H1 (cell line): ENCODE results near the gene ADCY5. TPM values are rescaled to one million over a fixed set of nuclear protein-coding genes. Genes with fewer than 3 reads are reported as not detected.

Experiments
- CTCF ChIA-PET: fragments of 300-600 bp; sonication (Branson Sonifier 250); formaldehyde crosslinking; loops from one replicate; lab custom pipeline; 2021; ENCODE audit not compliant: partially characterized antibody; lab: Charles Lee
- POLR2A ChIA-PET: fragments of 300-600 bp; sonication (Branson Sonifier 250); formaldehyde crosslinking; loops from one replicate; lab custom pipeline; 2021; ENCODE audit warnings: inconsistent platforms; ENCODE audit not compliant: partially characterized antibody; lab: Charles Lee
- DNase-seq, 2 experiments: peaks; one replicate each; pipeline versions ENCODE4 v3.0.0 to v3.0.0-alpha.2; 2010 to 2022; ENCODE audit warnings: low spot score in 2 of 2, low read depth in 1 of 2, mixed read lengths in 1 of 2
- FAIRE-seq: peaks from 2 replicates; lab custom pipeline; 2011; peaks lifted over from hg19 to GRCh38; lab: Jason Lieb, UNC
- H2AFZ ChIP-seq: 2 replicates; pipeline ENCODE4 v1.8.1; 2012; ENCODE audit warnings: low read length, inconsistent platforms
- H2AK5ac ChIP-seq: 2 replicates; pipeline ENCODE4 v1.6.1; 2013; ENCODE audit warnings: low read depth, low read length
- H2BK120ac ChIP-seq: replicated peaks from 2 replicates; pipeline ENCODE3; 2013; ENCODE audit warnings: low read depth, low read length, inconsistent platforms
- H2BK12ac ChIP-seq: 2 replicates; pipeline ENCODE4 v1.6.1; 2013; ENCODE audit warnings: low read depth, low read length
- H2BK15ac ChIP-seq: 2 replicates; pipeline ENCODE4 v1.6.1; 2013; ENCODE audit warnings: low read length
- H2BK20ac ChIP-seq: 2 replicates; pipeline ENCODE4 v1.6.1; 2013; ENCODE audit warnings: low read length
- H2BK5ac ChIP-seq: 2 replicates; pipeline ENCODE4 v1.6.1; 2013; ENCODE audit warnings: low read depth, low read length
- H3K14ac ChIP-seq: 2 replicates; pipeline ENCODE4 v1.6.1; 2013; ENCODE audit warnings: inconsistent platforms; ENCODE audit not compliant: insufficient read length
- H3K18ac ChIP-seq: 2 replicates; pipeline ENCODE4 v1.6.1; 2013; ENCODE audit warnings: low read length; ENCODE audit errors: extremely low read depth
- H3K23ac ChIP-seq: 2 replicates; pipeline ENCODE4 v1.6.1; 2013; ENCODE audit warnings: inconsistent platforms; ENCODE audit not compliant: insufficient read length
- H3K23me2 ChIP-seq: 2 replicates; pipeline ENCODE4 v1.6.1; 2013; ENCODE audit warnings: low read depth, low read length
- H3K27ac ChIP-seq: 2 replicates; pipeline ENCODE4 v1.6.1; 2011; ENCODE audit warnings: low read depth, low read length, inconsistent platforms
- H3K27me3 ChIP-seq, 4 experiments: replicated peaks in 1 of 4; 1 replicate in 1 of 4; 2 replicates in 3 of 4; pipeline versions ENCODE4 v1.6.1 to v1.8.1; 2011 to 2013; ENCODE audit warnings: low read length in 3 of 4, mild to moderate bottlenecking in 3 of 4, inconsistent platforms in 2 of 4, mixed read lengths in 2 of 4, moderate library complexity in 1 of 4; ENCODE audit not compliant: control insufficient read depth in 3 of 4, insufficient read depth in 3 of 4; ENCODE audit errors: extremely low read depth in 1 of 4
- H3K36me3 ChIP-seq, 4 experiments: 2 replicates each; pipeline versions ENCODE4 v1.6.1 to v1.8.1; 2011 to 2013; ENCODE audit warnings: mild to moderate bottlenecking in 4 of 4, low read length in 3 of 4, moderate library complexity in 2 of 4, control low read depth in 1 of 4, inconsistent platforms in 1 of 4; ENCODE audit not compliant: insufficient read depth in 4 of 4, control insufficient read depth in 2 of 4
- H3K4ac ChIP-seq: replicated peaks from 2 replicates; pipeline ENCODE3; 2013; ENCODE audit warnings: low read length, low read depth, mixed read lengths, inconsistent platforms; ENCODE audit not compliant: insufficient read length
- H3K4me1 ChIP-seq, 4 experiments: replicated peaks in 1 of 4; 1 replicate in 1 of 4; 2 replicates in 3 of 4; pipeline versions ENCODE4 v1.6.1 to v1.8.1; 2011 to 2013; ENCODE audit warnings: low read length in 3 of 4, inconsistent platforms in 2 of 4, mixed read lengths in 1 of 4; ENCODE audit not compliant: insufficient read depth in 4 of 4, control insufficient read depth in 3 of 4
- H3K4me2 ChIP-seq, 2 experiments: 2 replicates each; pipeline versions ENCODE4 v1.6.1 to v1.8.1; 2011 to 2013; ENCODE audit warnings: low read depth in 2 of 2, low read length in 2 of 2, control low read depth in 1 of 2, inconsistent platforms in 1 of 2, mild to moderate bottlenecking in 1 of 2; ENCODE audit not compliant: insufficient read depth in 1 of 2
- H3K4me3 ChIP-seq, 4 experiments: fragments of 200-600, 300-600 bp in 1 of 4; sonication (generic), shearing (Covaris generic), sonication (Bioruptor Twin) in 1 of 4; 2 replicates each; pipeline versions ENCODE4 v1.5.1 to v1.8.1; 2011 to 2016; ENCODE audit warnings: low read length in 4 of 4, low read depth in 3 of 4, control low read depth in 2 of 4, inconsistent platforms in 2 of 4, mild to moderate bottlenecking in 2 of 4, mixed read lengths in 1 of 4, moderate library complexity in 1 of 4; ENCODE audit not compliant: insufficient read depth in 2 of 4; ENCODE audit errors: extremely low read depth in 1 of 4
- H3K56ac ChIP-seq: replicated peaks from 2 replicates; pipeline ENCODE3; 2013; ENCODE audit warnings: low read depth, mild to moderate bottlenecking, mixed read lengths, low read length, inconsistent platforms; ENCODE audit not compliant: insufficient read length
- H3K79me1 ChIP-seq: 2 replicates; pipeline ENCODE4 v1.6.1; 2013; ENCODE audit warnings: low read depth, low read length, control low read depth
- H3K79me2 ChIP-seq, 2 experiments: 2 replicates each; pipeline versions ENCODE4 v1.6.1 to v1.8.1; 2012 to 2013; ENCODE audit warnings: low read length in 2 of 2, mild to moderate bottlenecking in 2 of 2, inconsistent platforms in 1 of 2; ENCODE audit not compliant: insufficient read depth in 2 of 2, control insufficient read depth in 1 of 2
- H3K9ac ChIP-seq, 4 experiments: replicated peaks in 1 of 4; 1 replicate in 1 of 4; 2 replicates in 3 of 4; pipeline versions ENCODE4 v1.6.1 to v1.8.1; 2011 to 2013; ENCODE audit warnings: low read depth in 3 of 4, low read length in 3 of 4, control low read depth in 2 of 4, mild to moderate bottlenecking in 2 of 4, moderate library complexity in 2 of 4, inconsistent platforms in 1 of 4; ENCODE audit errors: extremely low read depth in 1 of 4
- H3K9me3 ChIP-seq, 2 experiments: 2 replicates each; pipeline versions ENCODE4 v1.6.1 to v1.8.1; 2012 to 2013; ENCODE audit warnings: mild to moderate bottlenecking in 2 of 2, moderate library complexity in 2 of 2, control low read depth in 1 of 2, inconsistent platforms in 1 of 2, low read depth in 1 of 2, low read length in 1 of 2, mixed read lengths in 1 of 2; ENCODE audit not compliant: insufficient read depth in 2 of 2
- H4K20me1 ChIP-seq, 2 experiments: replicated peaks in 1 of 2; 2 replicates each; pipeline versions ENCODE3 to v1.8.1; 2011 to 2013; ENCODE audit warnings: inconsistent platforms in 2 of 2, low read length in 2 of 2, mild to moderate bottlenecking in 1 of 2; ENCODE audit not compliant: insufficient read depth in 2 of 2, control insufficient read depth in 1 of 2
- H4K5ac ChIP-seq: 2 replicates; pipeline ENCODE4 v1.6.1; 2013; ENCODE audit warnings: low read length, low read depth, mixed read lengths, inconsistent platforms; ENCODE audit not compliant: insufficient read length
- H4K8ac ChIP-seq: 2 replicates; pipeline ENCODE4 v1.8.0; 2013; ENCODE audit warnings: mild to moderate bottlenecking, moderate library complexity, low read length, inconsistent platforms; ENCODE audit not compliant: insufficient read depth; ENCODE audit errors: extremely low read depth
- H4K91ac ChIP-seq: replicated peaks from 2 replicates; pipeline ENCODE3; 2013; ENCODE audit warnings: low read length, mixed read lengths, inconsistent platforms; ENCODE audit not compliant: insufficient read length
- BRCA1 ChIP-seq: IDR thresholded peaks from 2 replicates; pipeline ENCODE4 v1.6.1; 2012; ENCODE audit warnings: low read depth, low read length, improper control_type of control experiment
- CEBPB ChIP-seq: IDR thresholded peaks from 2 replicates; pipeline ENCODE4 v1.6.1; 2012; ENCODE audit warnings: low read depth, low read length
- JUND ChIP-seq: IDR thresholded peaks from 2 replicates; pipeline ENCODE4 v1.6.1; 2011; ENCODE audit warnings: mild to moderate bottlenecking, improper control_type of control experiment, low read length
- KDM5A ChIP-seq: fragments of 200-600 bp; IDR thresholded peaks from 2 replicates; pipeline ENCODE4 v1.7.1; 2012; ENCODE audit warnings: mild to moderate bottlenecking, low read length, inconsistent platforms, mixed read lengths
- NRF1 ChIP-seq: IDR thresholded peaks from 2 replicates; pipeline ENCODE4 v1.6.1; 2011; ENCODE audit warnings: mild to moderate bottlenecking, low read depth, low read length, improper control_type of control experiment
- POU5F1 ChIP-seq: IDR thresholded peaks from 2 replicates; pipeline ENCODE4 v1.6.1; 2011; ENCODE audit warnings: low read depth, mild to moderate bottlenecking, low read length, moderate library complexity
- RAD21 ChIP-seq, 2 experiments: IDR thresholded peaks in 1 of 2; conservative IDR thresholded peaks in 1 of 2; 2 replicates each; pipeline ENCODE4 v1.6.1; 2011; ENCODE audit warnings: low read depth in 2 of 2, low read length in 2 of 2, improper control_type of control experiment in 1 of 2, inconsistent platforms in 1 of 2, mild to moderate bottlenecking in 1 of 2, moderate library complexity in 1 of 2
- RNF2 ChIP-seq: fragments of 200-900, 300-1000 bp; sonication (generic); IDR thresholded peaks from 2 replicates; pipeline ENCODE4 v1.7.1; 2016; ENCODE audit warnings: borderline replicate concordance, low read depth, mild to moderate bottlenecking, antibody characterized with exemption, low read length; ENCODE audit not compliant: poor library complexity, severe bottlenecking; ENCODE audit errors: missing control alignments
- TBP ChIP-seq: IDR thresholded peaks from 2 replicates; pipeline ENCODE4 v1.6.1; 2011; ENCODE audit warnings: low read depth, low read length, improper control_type of control experiment
- WGBS, 2 experiments: shearing (Covaris generic) in 1 of 2; methylation state at CpG; one replicate each; pipeline versions ENCODE4 v1.1.6 to v1.1.7; 2013 to 2015; ENCODE audit warnings: low lambda C conversion rate in 2 of 2, mixed read lengths in 2 of 2, inconsistent platforms in 1 of 2, low coverage in 1 of 2, missing lambda C conversion rate in 1 of 2; ENCODE audit not compliant: insufficient replicate concordance in 2 of 2, insufficient coverage in 1 of 2, insufficient read length in 1 of 2; ENCODE audit errors: extremely low coverage in 1 of 2, missing lambda C conversion rate in 1 of 2; 5-methylcytosine and 5-hydroxymethylcytosine counted together
- polyA plus RNA-seq, 7 experiments: library from polyadenylated mRNA; depleted of rRNA in 3 of 7; stranded (reverse) in 5 of 7; unstranded in 2 of 7; fragments of >200 nt in 5 of 7; fragments of 200-250 nt in 2 of 7; gene quantifications; 1 replicate in 5 of 7; 2 replicates in 1 of 7; 4 replicates in 1 of 7; pipeline versions ENCODE4 v1.2.1 to v1.2.3, GENCODE V29; 2011 to 2013; ENCODE audit warnings: missing spikeins in 2 of 7, mixed read lengths in 2 of 7
- total RNA-seq: library from RNA; stranded (reverse); fragmentation: NEBNext Ultra II Directional; extraction: Animal tissue kit (Norgen Biotek cat#: 25700); gene quantifications from 2 replicates; pipeline ENCODE4 v1.2.1, GENCODE V29; 2021
- TF ChIP-seq, protein P1 (sequence below): IDR thresholded peaks from 2 replicates; pipeline ENCODE4 v1.6.1; 2012; ENCODE audit warnings: low read length, inconsistent platforms
- TF ChIP-seq, protein P2 (sequence below): IDR thresholded peaks from 2 replicates; pipeline ENCODE4 v1.6.1; 2012; ENCODE audit warnings: inconsistent platforms

The ADCY5 gene
- total and polyA plus RNA-seq, 2 of the 8 experiments (the other 6 are each of a cell fraction or from before 2014, with no cell fraction given) = 18.9 to 40.8 TPM

DNA sequence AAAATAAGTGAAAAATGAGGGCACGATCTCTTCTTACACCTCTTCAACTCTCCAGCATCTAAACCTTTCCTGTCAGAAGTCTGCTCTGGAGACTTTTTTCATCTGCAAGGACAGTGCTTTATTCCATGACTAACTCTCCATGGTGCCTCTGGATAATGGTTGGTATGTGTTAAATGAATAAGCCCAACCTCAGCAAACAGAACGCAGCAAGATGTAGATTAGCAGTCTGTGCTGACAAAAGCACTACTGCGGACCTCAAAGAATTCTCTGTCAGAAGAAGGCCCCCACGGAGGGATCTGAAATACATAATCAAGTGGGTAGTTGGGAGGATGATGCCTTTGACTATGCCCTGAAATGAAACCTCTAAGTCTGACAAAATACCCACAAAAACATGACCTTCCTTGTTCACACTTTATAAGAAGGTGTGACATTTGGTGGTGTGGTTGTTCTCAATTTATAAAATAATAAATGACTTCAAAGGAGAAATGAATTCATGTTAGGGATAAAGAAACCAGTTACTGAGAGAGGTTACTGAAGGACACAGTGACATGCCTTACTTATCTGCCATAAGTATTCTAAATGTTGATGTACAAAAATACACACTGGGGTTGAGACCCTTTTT is 43.2 kb upstream of the ADCY5 start:
- H2AFZ ChIP-seq = no peak overlapping the region
- no peak overlapping the region for H4K91ac ChIP-seq
- no peak overlapping the region for H2BK5ac ChIP-seq
- no peak overlapping the region for H3K18ac ChIP-seq
- H3K79me1 ChIP-seq = no peaks in the 10 kb centered on the region
- no peak overlapping the region for H3K4me3 ChIP-seq
- WGBS, 2 experiments = 82% methylated on average over 4 of the region's 4 CpGs; no CpG with 5 or more reads in 1 of the 2 experiments
- DNase-seq (no peak), FAIRE-seq (no peak)
- H4K20me1 ChIP-seq = no peaks in the 10 kb centered on the region
- H3K9ac ChIP-seq = no peak overlapping the region
- H3K27ac ChIP-seq = no peak overlapping the region
- no peak overlapping the region for H3K23ac ChIP-seq
- no peak overlapping the region for H3K4me2 ChIP-seq
- no peak overlapping the region for H2BK12ac ChIP-seq
- no peaks in the 10 kb centered on the region for H3K23me2 ChIP-seq
- ChIA-PET POLR2A (no interaction called here), CTCF (interaction anchor here (0.6 to 3.4 kb wide), 7 partner anchors 16 to 163 kb away, joined by 3 to 48 read pairs (median 9); partner anchors contain the start of gene ADCY5)
- no peak overlapping the region for H3K14ac ChIP-seq
- no peak overlapping the region for H3K56ac ChIP-seq
- no peaks in the 10 kb centered on the region for H3K9me3 ChIP-seq
- no peaks in the 10 kb centered on the region for H3K27me3 ChIP-seq
- H2BK20ac ChIP-seq = no peak overlapping the region
- H3K79me2 ChIP-seq = no peaks in the 10 kb centered on the region
- no peak overlapping the region for H3K4ac ChIP-seq
- H3K4me1 ChIP-seq = no peaks in the 10 kb centered on the region
- H2BK120ac ChIP-seq = no peak overlapping the region
- H2BK15ac ChIP-seq = no peak overlapping the region
- H3K36me3 ChIP-seq = peaks cover 0 to 2% (median 0%) of the 10 kb centered on the region in 4 experiments; a peak in 1 of 8 replicates
- H2AK5ac ChIP-seq = no peak overlapping the region
- H4K8ac ChIP-seq = no peak overlapping the region
- H4K5ac ChIP-seq = no peak overlapping the region
- TF ChIP-seq RNF2 (no peak), BRCA1 (no peak), JUND (no peak), POU5F1 (no peak), RAD21 (IDR thresholded peaks at IDR 0.05 in 1 of 2, conservative IDR thresholded peaks at IDR 0.05 in 1 of 2; ENCODE audit: low read depth in 2 of 2, low read length in 2 of 2) (no peak), NRF1 (no peak), CEBPB (no peak), TBP (no peak), KDM5A (no peak)
- TF ChIP-seq, protein P1, sequence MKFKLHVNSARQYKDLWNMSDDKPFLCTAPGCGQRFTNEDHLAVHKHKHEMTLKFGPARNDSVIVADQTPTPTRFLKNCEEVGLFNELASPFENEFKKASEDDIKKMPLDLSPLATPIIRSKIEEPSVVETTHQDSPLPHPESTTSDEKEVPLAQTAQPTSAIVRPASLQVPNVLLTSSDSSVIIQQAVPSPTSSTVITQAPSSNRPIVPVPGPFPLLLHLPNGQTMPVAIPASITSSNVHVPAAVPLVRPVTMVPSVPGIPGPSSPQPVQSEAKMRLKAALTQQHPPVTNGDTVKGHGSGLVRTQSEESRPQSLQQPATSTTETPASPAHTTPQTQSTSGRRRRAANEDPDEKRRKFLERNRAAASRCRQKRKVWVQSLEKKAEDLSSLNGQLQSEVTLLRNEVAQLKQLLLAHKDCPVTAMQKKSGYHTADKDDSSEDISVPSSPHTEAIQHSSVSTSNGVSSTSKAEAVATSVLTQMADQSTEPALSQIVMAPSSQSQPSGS = no peak
- TF ChIP-seq, protein P2, sequence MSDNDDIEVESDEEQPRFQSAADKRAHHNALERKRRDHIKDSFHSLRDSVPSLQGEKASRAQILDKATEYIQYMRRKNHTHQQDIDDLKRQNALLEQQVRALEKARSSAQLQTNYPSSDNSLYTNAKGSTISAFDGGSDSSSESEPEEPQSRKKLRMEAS = no peak
